Chondrocyte (in vitro differentiated cells): ENCODE data around the gene FLNA. TPM values are rescaled to one million over a fixed set of nuclear protein-coding genes. Genes with fewer than 3 reads are reported as not detected.

Experiments used
- DNase-seq: peaks from one replicate; pipeline ENCODE4 v3.0.0; 2021; ENCODE audit warnings: mixed read lengths, low spot score
- H3K27ac Mint-ChIP-seq: one replicate; pipeline ENCODE4 v1.8.0; 2021; ENCODE audit warnings: mild to moderate bottlenecking, moderate library complexity, mixed read lengths; ENCODE audit not compliant: unreplicated experiment
- H3K27me3 Mint-ChIP-seq: 2 replicates; pipeline ENCODE4 v1.8.0; 2021; ENCODE audit warnings: low read depth, mixed read lengths
- H3K36me3 Mint-ChIP-seq: 2 replicates; pipeline ENCODE4 v1.8.0; 2021; ENCODE audit warnings: low read depth, mixed read lengths
- H3K4me1 Mint-ChIP-seq: 2 replicates; pipeline ENCODE4 v1.8.0; 2021; ENCODE audit warnings: low read depth, mild to moderate bottlenecking, mixed read lengths
- H3K4me3 Mint-ChIP-seq: one replicate; pipeline ENCODE4 v1.8.0; 2021; ENCODE audit warnings: mild to moderate bottlenecking, moderate library complexity, mixed read lengths; ENCODE audit not compliant: unreplicated experiment
- H3K9me3 Mint-ChIP-seq: 2 replicates; pipeline ENCODE4 v1.8.0; 2021; ENCODE audit warnings: low read depth, mixed read lengths
- total RNA-seq: library from RNA; stranded (reverse); gene quantifications from 3 replicates; pipeline ENCODE4 v1.2.1, GENCODE V29; 2021
- TF ChIP-seq, protein P1 (sequence below): fragments of 200-600 bp; sonication (generic); IDR thresholded peaks from 2 replicates; pipeline ENCODE4 v1.5.0; 2021; ENCODE audit warnings: antibody characterized with exemption, mild to moderate bottlenecking, moderate library complexity

The FLNA gene
- total RNA-seq, 1 donor from 2014 or later: 4,327 TPM

- no peaks in the 10 kb centered on the region for H3K9me3 Mint-ChIP-seq
Observed at GRCh38 chrX:154413142-154413541, 38.7 kb upstream of the FLNA start.

GRCh38 chrX:154412468-154412867, 38.0 kb upstream of the FLNA start:
- no peaks in the 10 kb centered on the region for H3K9me3 Mint-ChIP-seq
- no peak for DNase-seq
- no peak overlapping the region for H3K27ac Mint-ChIP-seq
- H3K4me3 Mint-ChIP-seq: peak overlapping the region; percentile 88
- peaks cover 3% of the 10 kb centered on the region for H3K36me3 Mint-ChIP-seq
- TF ChIP-seq, protein P1, sequence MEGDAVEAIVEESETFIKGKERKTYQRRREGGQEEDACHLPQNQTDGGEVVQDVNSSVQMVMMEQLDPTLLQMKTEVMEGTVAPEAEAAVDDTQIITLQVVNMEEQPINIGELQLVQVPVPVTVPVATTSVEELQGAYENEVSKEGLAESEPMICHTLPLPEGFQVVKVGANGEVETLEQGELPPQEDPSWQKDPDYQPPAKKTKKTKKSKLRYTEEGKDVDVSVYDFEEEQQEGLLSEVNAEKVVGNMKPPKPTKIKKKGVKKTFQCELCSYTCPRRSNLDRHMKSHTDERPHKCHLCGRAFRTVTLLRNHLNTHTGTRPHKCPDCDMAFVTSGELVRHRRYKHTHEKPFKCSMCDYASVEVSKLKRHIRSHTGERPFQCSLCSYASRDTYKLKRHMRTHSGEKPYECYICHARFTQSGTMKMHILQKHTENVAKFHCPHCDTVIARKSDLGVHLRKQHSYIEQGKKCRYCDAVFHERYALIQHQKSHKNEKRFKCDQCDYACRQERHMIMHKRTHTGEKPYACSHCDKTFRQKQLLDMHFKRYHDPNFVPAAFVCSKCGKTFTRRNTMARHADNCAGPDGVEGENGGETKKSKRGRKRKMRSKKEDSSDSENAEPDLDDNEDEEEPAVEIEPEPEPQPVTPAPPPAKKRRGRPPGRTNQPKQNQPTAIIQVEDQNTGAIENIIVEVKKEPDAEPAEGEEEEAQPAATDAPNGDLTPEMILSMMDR: no peak
- H3K27me3 Mint-ChIP-seq: no peaks in the 10 kb centered on the region
- peaks cover 19% of the 10 kb centered on the region for H3K4me1 Mint-ChIP-seq

More at GRCh38 chrX:154413142-154413541, 38.7 kb upstream of the FLNA start:
- TF ChIP-seq, protein P1: no peak
- peaks cover 17% of the 10 kb centered on the region for H3K4me1 Mint-ChIP-seq
- H3K27ac Mint-ChIP-seq: no peak overlapping the region
- DNase-seq: no peak
- peaks cover 3% of the 10 kb centered on the region for H3K36me3 Mint-ChIP-seq
- H3K4me3 Mint-ChIP-seq: no peak overlapping the region
- H3K27me3 Mint-ChIP-seq: no peaks in the 10 kb centered on the region

GRCh38 chrX:154411981-154412340, 37.5 kb upstream of the FLNA start:
- TF ChIP-seq, protein P1: no peak

DNA sequence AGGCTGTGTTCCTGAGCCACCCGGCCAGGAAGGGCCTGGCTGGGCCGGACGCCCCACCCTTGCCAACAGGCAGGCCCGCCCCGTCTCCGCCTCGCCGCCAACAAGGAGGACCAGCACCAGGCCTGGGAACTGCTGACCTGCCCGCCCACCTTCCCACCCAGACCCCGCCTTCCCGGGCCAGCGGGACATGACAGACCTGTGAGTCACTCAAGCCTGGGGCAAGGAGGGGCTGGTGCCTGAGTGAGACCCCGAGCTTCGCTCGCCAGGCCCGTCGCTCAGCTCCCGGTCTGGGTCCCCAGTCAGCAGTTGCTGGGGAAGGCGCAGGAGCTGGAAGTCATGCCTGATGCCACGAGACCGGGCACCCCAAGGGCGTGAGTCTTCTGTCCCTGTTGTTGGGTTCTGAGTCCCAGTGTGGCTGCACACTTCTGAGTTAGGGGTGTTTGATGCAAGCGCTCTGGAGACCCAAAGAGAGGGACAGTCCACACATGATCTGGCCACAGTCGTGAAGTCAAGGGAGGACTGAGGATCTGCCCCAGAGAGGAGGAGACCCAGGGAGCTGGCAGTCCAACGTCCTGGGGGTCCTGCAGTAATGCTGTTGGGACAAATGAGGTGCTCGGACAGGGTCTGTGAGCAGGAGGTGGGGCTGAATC, 34.9 kb upstream of the FLNA start, which contains the start of gene DNASE1L1:
DNASE1L1 (minus strand) TSS at position 33 of the 650 bp plus-strand sequence. CDS start 3,686 bp downstream, outside the sequence.
- no peak for DNase-seq
- Mint-ChIP-seq H3K27ac (peak within 1 kb of the TSS; percentile 87), H3K4me1 (peaks cover 19% of the 10 kb centered on the region), H3K36me3 (peaks cover 3% of the 10 kb centered on the region), H3K4me3 (peak within 1 kb of the TSS; percentile 82), H3K27me3 (no peaks in the 10 kb centered on the region), H3K9me3 (no peaks in the 10 kb centered on the region)
- TF ChIP-seq, protein P1: no peak

More at GRCh38 chrX:154411981-154412340, 37.5 kb upstream of the FLNA start:
- peaks cover 19% of the 10 kb centered on the region for H3K4me1 Mint-ChIP-seq
- H3K27ac Mint-ChIP-seq: peak overlapping the region; percentile 45
- H3K9me3 Mint-ChIP-seq: no peaks in the 10 kb centered on the region
- no peak for DNase-seq
- H3K4me3 Mint-ChIP-seq: peak overlapping the region; percentile 88
- no peaks in the 10 kb centered on the region for H3K27me3 Mint-ChIP-seq
- peaks cover 3% of the 10 kb centered on the region for H3K36me3 Mint-ChIP-seq

DNA sequence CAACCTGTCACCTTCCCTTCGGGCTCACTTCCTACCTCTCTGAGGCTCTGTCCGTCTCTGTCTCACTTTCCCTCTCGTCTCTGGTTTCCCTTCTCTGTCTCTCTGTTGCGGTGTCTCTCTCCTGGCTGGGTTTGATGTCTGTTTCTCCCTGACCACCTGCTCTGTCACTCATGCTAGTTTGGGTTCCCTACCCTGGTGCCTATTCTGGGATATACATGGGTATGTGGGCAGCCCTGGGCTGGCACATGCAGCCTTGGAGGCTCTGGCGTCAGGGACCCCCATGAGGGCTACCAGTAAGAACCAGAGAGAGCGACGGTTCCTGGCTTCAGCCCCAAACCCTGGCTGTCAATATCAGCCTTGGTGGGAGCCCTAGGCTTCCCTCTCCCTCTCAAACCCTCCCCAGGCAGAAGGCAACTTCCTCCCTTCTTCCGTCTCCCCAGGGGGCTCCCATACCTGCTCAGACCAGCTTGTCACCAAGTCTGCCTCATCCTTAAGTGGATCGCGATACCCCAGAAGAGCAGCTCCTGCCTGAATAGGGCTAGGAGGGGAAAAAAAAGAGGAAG, 34.3 kb upstream of the FLNA start:
- H3K36me3 Mint-ChIP-seq: peaks cover 3% of the 10 kb centered on the region
- H3K27ac Mint-ChIP-seq: peak overlapping the region; percentile 87
- H3K27me3 Mint-ChIP-seq: no peaks in the 10 kb centered on the region
- no peaks in the 10 kb centered on the region for H3K9me3 Mint-ChIP-seq
- H3K4me1 Mint-ChIP-seq: peaks cover 19% of the 10 kb centered on the region
- no peak for DNase-seq
- TF ChIP-seq, protein P1: no peak
- H3K4me3 Mint-ChIP-seq: peak overlapping the region; percentile 82
